Esophagus muscularis mucosa (tissue), 3 donors: ENCODE measurements around the gene TYSND1.

Experiments used
- CTCF ChIP-seq, 3 experiments: fragments of 200-600 bp in 2 of 3; fragments of 450-650 bp in 1 of 3; sonication (generic) in 2 of 3; IDR thresholded peaks; one replicate each; pipeline ENCODE4 v1.5.1; 2017 to 2019; ENCODE audit warnings: antibody characterized with exemption in 3 of 3, mild to moderate bottlenecking in 2 of 3, moderate library complexity in 1 of 3
- POLR2A ChIP-seq: fragments of 450-650 bp; IDR thresholded peaks from one replicate; pipeline ENCODE4 v1.6.1; 2017; ENCODE audit warnings: antibody characterized with exemption, moderate library complexity, mild to moderate bottlenecking, low read depth
- POLR2AphosphoS5 ChIP-seq, 2 donors: sonication (generic); formaldehyde crosslinking; IDR thresholded peaks; one replicate each; pipeline ENCODE4 v1.6.1; 2017; ENCODE audit warnings: antibody characterized with exemption in 2 of 2

GRCh38 chr10:70131560-70131937 is 15.0 kb downstream of the TYSND1 start:
- TF ChIP-seq CTCF (IDR thresholded peaks at IDR 0.05) (no peak), POLR2A (no peak), POLR2AphosphoS5 (IDR thresholded peaks at IDR 0.05) (no peak)
